Panc1 (cell line): ENCODE results near the gene KCNA3. TPM values are rescaled to one million over a fixed set of nuclear protein-coding genes. Genes with fewer than 3 reads are reported as not detected.

Source experiments
- ATAC-seq: fragments of 200-7000 bp; cut with Tn5 transposase; 2 replicates; pipeline ENCODE4 v1.9.1; 2020; ENCODE audit warnings: mild to moderate bottlenecking, moderate library complexity
- BruUV-seq: library from RNA; stranded (reverse); fragments of 400-500 nt; replicated peaks from 2 replicates; lab custom pipeline; 2021; lab: Mats Ljungman, UMichigan
- CTCF ChIA-PET: fragments of 300-600 bp; sonication (Branson Sonifier 250); formaldehyde crosslinking; loops from one replicate; lab custom pipeline; 2022; ENCODE audit warnings: antibody characterized with exemption; lab: Charles Lee
- POLR2A ChIA-PET: fragments of 300-600 bp; sonication (Branson Sonifier 250); formaldehyde crosslinking; loops from one replicate; lab custom pipeline; 2022; ENCODE audit warnings: antibody characterized with exemption; lab: Charles Lee
- DNase-seq: peaks from one replicate; pipeline ENCODE4 v3.0.0-alpha.2; 2010; ENCODE audit warnings: low read depth, low spot score
- H3K27ac ChIP-seq: 2 replicates; pipeline ENCODE4 v1.5.1; 2011; ENCODE audit warnings: mild to moderate bottlenecking, low read length, inconsistent platforms
- H3K27me3 ChIP-seq: fragments of 200-500 bp; sonication (Bioruptor generic); 2 replicates; pipeline ENCODE4 v1.6.0; 2014; ENCODE audit warnings: low read length, inconsistent platforms; ENCODE audit not compliant: control insufficient read depth, insufficient read depth
- H3K36me3 ChIP-seq: fragments of 200-500 bp; sonication (Bioruptor generic); 2 replicates; pipeline ENCODE4 v1.5.1; 2014; ENCODE audit warnings: inconsistent platforms, mild to moderate bottlenecking, low read length, moderate library complexity; ENCODE audit not compliant: control insufficient read depth, insufficient read depth
- H3K4me1 ChIP-seq: 2 replicates; pipeline ENCODE4 v1.5.1; 2011; ENCODE audit warnings: inconsistent platforms, mild to moderate bottlenecking, low read length, moderate library complexity; ENCODE audit not compliant: control insufficient read depth, insufficient read depth
- H3K4me3 ChIP-seq, 2 experiments: 2 replicates each; pipeline ENCODE4 v1.5.1; 2011 to 2012; ENCODE audit warnings: low read depth in 2 of 2, low read length in 2 of 2, mild to moderate bottlenecking in 2 of 2, inconsistent platforms in 1 of 2, moderate library complexity in 1 of 2
- H3K9me3 ChIP-seq: fragments of 200-500 bp; sonication (Bioruptor generic); 2 replicates; pipeline ENCODE4 v1.5.1; 2014; ENCODE audit warnings: low read depth, mild to moderate bottlenecking, inconsistent platforms, low read length, moderate library complexity; ENCODE audit not compliant: control insufficient read depth, insufficient read depth
- CTCF ChIP-seq: fragments of 450-650 bp; IDR thresholded peaks from 2 replicates; pipeline ENCODE4 v1.5.1; 2017; ENCODE audit warnings: mild to moderate bottlenecking
- POLR2AphosphoS5 ChIP-seq: IDR thresholded peaks from 2 replicates; pipeline ENCODE4 v1.6.1; 2012; ENCODE audit warnings: mild to moderate bottlenecking, low read depth, low read length, moderate library complexity
- SIN3A ChIP-seq: IDR thresholded peaks from 2 replicates; pipeline ENCODE4 v1.6.1; 2012; ENCODE audit warnings: low read depth, mild to moderate bottlenecking, low read length, moderate library complexity, borderline replicate concordance; ENCODE audit not compliant: insufficient read depth
- TCF7L2 ChIP-seq: IDR thresholded peaks from 2 replicates; pipeline ENCODE4 v1.6.1; 2011; ENCODE audit warnings: mild to moderate bottlenecking, low read depth, low read length, inconsistent platforms
- in situ Hi-C: cut with HindIII; loops from 2 replicates; pipeline ENCODE4 v1.10.0; 2016; ENCODE audit warnings: low sequenced_read_pairs, low pct_unique_long_range_greater_than_20kb
- intact Hi-C: fragments of 100-400 bp; cut with micrococcal nuclease; formaldehyde crosslinking; loops from one replicate; pipeline ENCODE4 v1.10.0; 2022; ENCODE audit not compliant: unreplicated experiment
- total RNA-seq: library from RNA; stranded (reverse); gene quantifications from one replicate; pipeline ENCODE4 v1.2.1, GENCODE V29; 2021; ENCODE audit not compliant: unreplicated experiment
- TF ChIP-seq, protein P1 (sequence below), 2 experiments: IDR thresholded peaks; 2 replicates each; pipeline ENCODE4 v1.6.1; 2011 to 2012; ENCODE audit warnings: low read depth in 2 of 2, control low read depth in 1 of 2, low read length in 1 of 2, mild to moderate bottlenecking in 1 of 2, moderate library complexity in 1 of 2; ENCODE audit not compliant: insufficient read depth in 1 of 2

Gene KCNA3
- total RNA-seq, 1 experiment from 2014 or later = not detected

GRCh38 chr1:110677526-110677925 lies 2.8 kb upstream of the KCNA3 start:
- intact Hi-C loops (no loop called here), in situ Hi-C loops (no loop called here)
- ChIA-PET CTCF (no interaction called here), POLR2A (no interaction called here)
- no peak for DNase-seq
- H3K4me3 ChIP-seq = no peak overlapping the region
- no peak for TF ChIP-seq POLR2AphosphoS5
- TF ChIP-seq TCF7L2 = no peak
- no peak for TF ChIP-seq CTCF
- TF ChIP-seq, protein P1, sequence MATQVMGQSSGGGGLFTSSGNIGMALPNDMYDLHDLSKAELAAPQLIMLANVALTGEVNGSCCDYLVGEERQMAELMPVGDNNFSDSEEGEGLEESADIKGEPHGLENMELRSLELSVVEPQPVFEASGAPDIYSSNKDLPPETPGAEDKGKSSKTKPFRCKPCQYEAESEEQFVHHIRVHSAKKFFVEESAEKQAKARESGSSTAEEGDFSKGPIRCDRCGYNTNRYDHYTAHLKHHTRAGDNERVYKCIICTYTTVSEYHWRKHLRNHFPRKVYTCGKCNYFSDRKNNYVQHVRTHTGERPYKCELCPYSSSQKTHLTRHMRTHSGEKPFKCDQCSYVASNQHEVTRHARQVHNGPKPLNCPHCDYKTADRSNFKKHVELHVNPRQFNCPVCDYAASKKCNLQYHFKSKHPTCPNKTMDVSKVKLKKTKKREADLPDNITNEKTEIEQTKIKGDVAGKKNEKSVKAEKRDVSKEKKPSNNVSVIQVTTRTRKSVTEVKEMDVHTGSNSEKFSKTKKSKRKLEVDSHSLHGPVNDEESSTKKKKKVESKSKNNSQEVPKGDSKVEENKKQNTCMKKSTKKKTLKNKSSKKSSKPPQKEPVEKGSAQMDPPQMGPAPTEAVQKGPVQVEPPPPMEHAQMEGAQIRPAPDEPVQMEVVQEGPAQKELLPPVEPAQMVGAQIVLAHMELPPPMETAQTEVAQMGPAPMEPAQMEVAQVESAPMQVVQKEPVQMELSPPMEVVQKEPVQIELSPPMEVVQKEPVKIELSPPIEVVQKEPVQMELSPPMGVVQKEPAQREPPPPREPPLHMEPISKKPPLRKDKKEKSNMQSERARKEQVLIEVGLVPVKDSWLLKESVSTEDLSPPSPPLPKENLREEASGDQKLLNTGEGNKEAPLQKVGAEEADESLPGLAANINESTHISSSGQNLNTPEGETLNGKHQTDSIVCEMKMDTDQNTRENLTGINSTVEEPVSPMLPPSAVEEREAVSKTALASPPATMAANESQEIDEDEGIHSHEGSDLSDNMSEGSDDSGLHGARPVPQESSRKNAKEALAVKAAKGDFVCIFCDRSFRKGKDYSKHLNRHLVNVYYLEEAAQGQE (IDR thresholded peaks at IDR 0.05; ENCODE audit: insufficient read depth in 1 of 2, low read depth in 2 of 2, low read length in 1 of 2) = no peak
- no peak for TF ChIP-seq SIN3A
- H3K9me3 ChIP-seq = no peaks in the 10 kb centered on the region
- no peaks in the 10 kb centered on the region for H3K36me3 ChIP-seq
- H3K4me1 ChIP-seq = no peaks in the 10 kb centered on the region
- BruUV-seq = no TSS peak
- ATAC-seq = no peak
- no peak overlapping the region for H3K27ac ChIP-seq
- H3K27me3 ChIP-seq = no peaks in the 10 kb centered on the region

DNA sequence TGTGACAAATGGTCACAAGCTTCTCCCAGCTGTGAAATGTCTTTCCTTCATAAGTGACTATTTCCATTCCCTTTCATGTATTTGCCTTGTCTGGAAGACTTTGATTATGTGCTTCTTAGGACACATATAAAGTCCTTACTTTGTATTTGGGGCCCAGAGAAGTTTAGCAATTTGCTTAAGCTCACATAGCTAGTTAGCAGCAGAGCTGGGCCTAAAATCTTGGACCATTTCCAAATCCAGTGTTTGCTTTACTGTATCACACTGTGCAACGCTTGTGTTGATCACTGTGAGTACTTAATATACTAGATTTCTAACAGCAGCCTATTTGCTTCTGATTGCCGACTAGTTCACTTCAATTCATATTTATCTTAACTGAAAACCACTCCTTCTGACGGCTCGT lies 2.2 kb upstream of the KCNA3 start:
- Histone ChIP-seq H3K36me3 (no peaks in the 10 kb centered on the region), H3K4me1 (no peaks in the 10 kb centered on the region), H3K9me3 (no peaks in the 10 kb centered on the region), H3K27ac (no peak overlapping the region), H3K4me3 (no peak overlapping the region), H3K27me3 (no peaks in the 10 kb centered on the region)
- TF ChIP-seq POLR2AphosphoS5 = no peak
- no peak for TF ChIP-seq TCF7L2
- TF ChIP-seq SIN3A = no peak
- TF ChIP-seq, protein P1 (IDR thresholded peaks at IDR 0.05; ENCODE audit: insufficient read depth in 1 of 2, low read depth in 2 of 2, low read length in 1 of 2) = no peak
- TF ChIP-seq CTCF = no peak
- ChIA-PET POLR2A (no interaction called here), CTCF (no interaction called here)
- DNase-seq (no peak), ATAC-seq (no peak)
- BruUV-seq = no TSS peak
- in situ Hi-C loops = no loop called here
- intact Hi-C loops = no loop called here
